K562 (cell line): Measurements from ENCODE around the gene JAKMIP1. TPM values are rescaled to one million over a fixed set of nuclear protein-coding genes. Genes with fewer than 3 reads are reported as not detected.
A peak's percentile ranks its signal among the peaks of the same experiment; 100 is the strongest.

Experiments
- ATAC-seq: fragments of 200-7000 bp; cut with Tn5 transposase; 3 replicates; pipeline ENCODE4 v1.9.1; 2020; ENCODE audit warnings: moderate library complexity
- BruUV-seq: library from RNA; stranded (reverse); fragments of 400-500 nt; replicated peaks from 2 replicates; lab custom pipeline; 2021; lab: Mats Ljungman, UMichigan
- CTCF ChIA-PET: fragments of 300-600 bp; formaldehyde crosslinking; extraction: SDS; loops from one replicate; lab custom pipeline; 2021; ENCODE audit warnings: low intra/inter-chr PET ratio; lab: Yijun Ruan, JAX
- POLR2A ChIA-PET: fragments of 300-600, 350-650 bp; sonication (Branson Sonifier 250); formaldehyde crosslinking; extraction: SDS; loops from one replicate; lab custom pipeline; 2021; ENCODE audit warnings: antibody characterized with exemption, inconsistent platforms; lab: Yijun Ruan, JAX
- DNase-seq, 4 experiments: peaks; one replicate each; pipeline versions ENCODE4 v3.0.0 to v3.0.0-alpha.2; 2011 to 2018; ENCODE audit warnings: low spot score in 3 of 4, mixed read lengths in 3 of 4; ENCODE audit errors: extremely low read depth in 1 of 4
- FAIRE-seq: peaks from 2 replicates; lab custom pipeline; 2011; peaks lifted over from hg19 to GRCh38; lab: Jason Lieb, UNC
- H2AFZ ChIP-seq: 2 replicates; pipeline ENCODE4 v1.6.0; 2011; ENCODE audit warnings: low read depth, low read length, control low read depth, inconsistent platforms
- H3K27ac ChIP-seq: fragments of 200-600 bp; 3 replicates; pipeline ENCODE4 v1.8.0; 2011; ENCODE audit warnings: low read depth, mild to moderate bottlenecking, control low read depth, inconsistent platforms, low read length, moderate library complexity, mixed read lengths; ENCODE audit errors: extremely low read depth
- H3K27me3 ChIP-seq, 2 experiments: fragments of 300-600 bp in 1 of 2; 2 replicates in 1 of 2; 3 replicates in 1 of 2; pipeline versions ENCODE4 v1.6.0 to v1.8.0; 2011; ENCODE audit warnings: inconsistent platforms in 2 of 2, low read length in 2 of 2, mild to moderate bottlenecking in 1 of 2, mixed read lengths in 1 of 2, moderate library complexity in 1 of 2; ENCODE audit not compliant: control insufficient read depth in 2 of 2, insufficient read depth in 2 of 2
- H3K36me3 ChIP-seq: fragments of 300-600 bp; 3 replicates; pipeline ENCODE4 v1.8.0; 2011; ENCODE audit warnings: mild to moderate bottlenecking, low read length, inconsistent platforms; ENCODE audit not compliant: control insufficient read depth, insufficient read depth
- H3K4me1 ChIP-seq, 2 experiments: fragments of 200-600 bp in 1 of 2; replicated peaks in 1 of 2; 2 replicates in 1 of 2; 3 replicates in 1 of 2; pipeline versions ENCODE4 v1.5.1 to v1.8.0; 2011; ENCODE audit warnings: inconsistent platforms in 2 of 2, low read length in 2 of 2, mild to moderate bottlenecking in 1 of 2, mixed read lengths in 1 of 2, moderate library complexity in 1 of 2; ENCODE audit not compliant: control insufficient read depth in 2 of 2, insufficient read depth in 2 of 2
- H3K4me2 ChIP-seq: 2 replicates; pipeline ENCODE4 v1.6.1; 2011; ENCODE audit warnings: low read length, control low read depth, inconsistent platforms, mixed read lengths; ENCODE audit not compliant: insufficient read depth
- H3K4me3 ChIP-seq: fragments of 200-600 bp; sonication (generic), shearing (Covaris generic); 2 replicates; pipeline ENCODE4 v1.5.1; 2016; ENCODE audit warnings: control low read depth, inconsistent platforms
- H3K79me2 ChIP-seq: fragments of 200-600 bp; 3 replicates; pipeline ENCODE4 v1.8.0; 2011; ENCODE audit warnings: low read length, inconsistent platforms; ENCODE audit not compliant: control insufficient read depth, insufficient read depth
- H3K9ac ChIP-seq, 2 experiments: 2 replicates each; pipeline versions ENCODE4 v1.6.0 to v1.6.1; 2011; ENCODE audit warnings: low read depth in 2 of 2, low read length in 2 of 2, control low read depth in 1 of 2, inconsistent platforms in 1 of 2, mild to moderate bottlenecking in 1 of 2, mixed read lengths in 1 of 2; ENCODE audit not compliant: insufficient read depth in 1 of 2
- H3K9me1 ChIP-seq: one replicate; pipeline ENCODE4 v1.6.0; 2011; ENCODE audit warnings: inconsistent platforms, mild to moderate bottlenecking, low read length, moderate library complexity; ENCODE audit not compliant: control insufficient read depth, insufficient read depth
- H3K9me3 ChIP-seq: replicated peaks from 2 replicates; pipeline ENCODE4 v1.5.1; 2011; ENCODE audit warnings: low read depth, low read length, inconsistent platforms; ENCODE audit not compliant: control insufficient read depth, insufficient read depth
- H4K20me1 ChIP-seq: replicated peaks from 2 replicates; pipeline ENCODE4 v1.6.1; 2011; ENCODE audit warnings: low read length, inconsistent platforms, mixed read lengths; ENCODE audit not compliant: control insufficient read depth, insufficient read depth
- NFIC ChIP-seq: fragments of 450-650 bp; IDR thresholded peaks from 2 replicates; pipeline ENCODE4 v1.6.1; 2017; ENCODE audit warnings: mild to moderate bottlenecking, inconsistent platforms
- POLR2AphosphoS5 ChIP-seq: IDR thresholded peaks from 2 replicates; pipeline ENCODE4 v1.6.1; 2011; ENCODE audit warnings: mild to moderate bottlenecking, low read depth, low read length, moderate library complexity; ENCODE audit not compliant: control insufficient read depth, insufficient read depth
- RBM15 ChIP-seq: fragments of 200-400 bp; formaldehyde crosslinking; IDR thresholded peaks from 2 replicates; pipeline ENCODE4 v1.6.1; 2018; ENCODE audit warnings: mild to moderate bottlenecking, low read length, moderate library complexity; ENCODE audit not compliant: insufficient read depth
- TBL1XR1 ChIP-seq, 2 experiments: IDR thresholded peaks; 2 replicates each; pipeline ENCODE4 v1.6.1; 2012; ENCODE audit warnings: improper control_type of control experiment in 2 of 2, low read length in 2 of 2, mild to moderate bottlenecking in 1 of 2
- WGBS: fragments of 100-300 bp; shearing (Covaris generic); methylation state at CpG from one replicate; pipeline ENCODE4 v1.1.6; 2016; ENCODE audit warnings: low coverage, mixed read lengths; ENCODE audit not compliant: insufficient coverage; ENCODE audit errors: missing lambda C conversion rate; 5-methylcytosine and 5-hydroxymethylcytosine counted together
- in situ Hi-C: fragments of 300-500 bp; cut with MboI; formaldehyde crosslinking; loops from 4 replicates; pipeline ENCODE4 v1.15.0; 2018; ENCODE audit warnings: inconsistent platforms, mixed read lengths
- intact Hi-C: fragments of 100-400 bp; cut with micrococcal nuclease; formaldehyde crosslinking; loops from 2 replicates; pipeline ENCODE4 v1.14.2; 2022
- polyA plus RNA-seq, 8 experiments: library from polyadenylated mRNA; depleted of rRNA in 4 of 8; stranded (reverse) in 5 of 8; unstranded in 3 of 8; fragments of >200 nt; fragmentation: Nextera tagmentation in 2 of 8; fragmentation: Illumina TruSeq in 1 of 8; extraction: Ambion mirVana in 2 of 8; extraction: Trizol in 1 of 8; gene quantifications; 2 replicates each; pipeline versions ENCODE4 v1.2.1 to v1.2.3, GENCODE V29; 2011 to 2014; ENCODE audit warnings: inconsistent platforms in 1 of 8, missing spikeins in 1 of 8
- total RNA-seq, 7 experiments: library from RNA; depleted of rRNA in 6 of 7; stranded (reverse); fragments of >200 nt in 6 of 7; fragmentation: Illumina TruSeq in 2 of 7; extraction: Trizol in 2 of 7; gene quantifications; 2 replicates each; pipeline versions ENCODE4 v1.2.1 to v1.2.3, GENCODE V29; 2011 to 2021; ENCODE audit warnings: low replicate concordance in 1 of 7

JAKMIP1 gene
- total and polyA plus RNA-seq, 9 of the 15 experiments (the other 6 are each of a cell fraction or from before 2014, with no cell fraction given), result not detected

DNA sequence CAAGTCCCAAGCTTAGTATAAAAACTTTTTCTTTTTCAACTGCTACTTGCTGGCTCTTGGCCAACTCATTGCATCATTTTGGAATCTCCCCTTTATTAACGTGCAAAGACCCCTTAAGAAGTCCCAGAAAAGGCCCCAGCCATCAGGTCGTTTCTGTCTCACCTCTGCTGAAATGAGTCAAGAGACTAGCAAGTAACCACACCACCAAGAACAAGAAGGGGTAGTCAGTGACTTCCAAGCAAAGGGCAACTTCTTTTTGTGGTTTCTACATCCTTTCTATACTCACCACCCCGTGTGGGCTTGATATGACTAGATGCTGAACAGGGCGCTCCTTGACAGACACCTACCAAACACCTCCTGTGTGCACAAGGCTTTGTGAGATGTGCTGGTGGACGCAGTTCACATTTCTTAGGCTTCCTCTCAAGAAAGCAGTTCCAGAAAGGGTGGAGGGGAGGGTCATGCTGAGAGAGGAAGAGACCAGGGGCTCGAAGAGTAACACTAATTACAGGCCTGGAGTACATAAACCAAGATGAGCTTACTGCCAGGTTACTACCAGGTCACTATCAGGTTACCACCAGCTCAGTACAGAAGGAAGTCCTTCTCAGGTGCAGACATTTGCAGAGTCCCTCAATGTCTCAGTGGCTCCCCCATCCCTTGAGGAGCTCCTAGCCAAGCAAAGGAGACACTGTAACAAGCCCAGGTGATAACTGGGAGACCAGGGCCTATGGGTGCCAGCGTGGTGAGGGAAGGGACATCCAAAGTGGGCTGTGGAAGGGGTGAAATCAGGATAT is 19.3 kb downstream of the JAKMIP1 start:
- intact Hi-C loops, result no loop called here
- Histone ChIP-seq H3K27me3 (no peaks in the 10 kb centered on the region; a peak in 1 of 5 replicates), H2AFZ (no peak overlapping the region), H3K4me2 (no peak overlapping the region), H3K9ac (no peak overlapping the region), H3K4me3 (no peak overlapping the region), H3K36me3 (no peaks in the 10 kb centered on the region), H3K4me1 (no peaks in the 10 kb centered on the region), H3K27ac (no peak overlapping the region), H3K9me3 (no peaks in the 10 kb centered on the region), H3K79me2 (no peaks in the 10 kb centered on the region), H3K9me1 (no peaks in the 10 kb centered on the region), H4K20me1 (no peaks in the 10 kb centered on the region)
- ChIA-PET POLR2A (no interaction called here), CTCF (no interaction called here)
- in situ Hi-C loops, result no loop called here
- ATAC-seq, result no peak
- no peak for DNase-seq
- FAIRE-seq, result no peak
- BruUV-seq, result no TSS peak
- TF ChIP-seq NFIC, result peak; percentile 61; the same call in 1 of the 2 replicates
- TF ChIP-seq TBL1XR1 (IDR thresholded peaks at IDR 0.05; ENCODE audit: low read length in 2 of 2), result no peak
- no peak for TF ChIP-seq POLR2AphosphoS5
- WGBS, result 0% methylated on average over 7 of the region's 7 CpGs

DNA sequence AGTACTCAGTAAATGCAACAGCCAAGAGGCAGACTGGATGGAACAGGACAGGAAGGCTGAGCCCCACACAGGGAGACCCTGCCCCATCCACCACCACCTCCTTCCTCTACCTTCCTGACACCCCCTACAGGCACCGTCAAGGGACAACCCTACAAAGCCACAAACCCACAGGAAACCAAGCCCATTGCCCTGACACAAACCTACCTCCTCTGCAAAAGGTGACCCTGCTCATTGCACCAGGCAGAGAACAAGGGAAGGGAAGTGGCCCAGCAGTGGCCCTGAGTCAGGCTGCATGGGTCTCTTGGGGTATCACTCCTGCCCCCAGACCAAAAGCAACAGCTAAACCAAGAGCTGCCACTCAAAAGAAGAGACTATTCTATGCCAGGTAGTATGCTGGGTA is 21.0 kb downstream of the JAKMIP1 start:
- POLR2A ChIA-PET, result no interaction called here
- Histone ChIP-seq H3K27me3 (no peaks in the 10 kb centered on the region; a peak in 1 of 5 replicates), H3K4me1 (no peaks in the 10 kb centered on the region), H3K27ac (no peak overlapping the region), H3K9ac (no peak overlapping the region), H3K36me3 (no peaks in the 10 kb centered on the region), H2AFZ (no peak overlapping the region), H3K4me3 (no peak overlapping the region), H3K9me1 (no peaks in the 10 kb centered on the region), H4K20me1 (no peaks in the 10 kb centered on the region), H3K9me3 (no peaks in the 10 kb centered on the region), H3K4me2 (no peak overlapping the region), H3K79me2 (no peaks in the 10 kb centered on the region)
- in situ Hi-C loops (no loop called here), intact Hi-C loops (no loop called here)
- CTCF ChIA-PET, result no interaction called here
- FAIRE-seq, result no peak
- 0% methylated on average over 1 of the region's 1 CpG for WGBS
- BruUV-seq, result no TSS peak
- ATAC-seq, result no peak
- DNase-seq, result no peak
- no peak for TF ChIP-seq RBM15
- TF ChIP-seq, all 486 proteins: peak for 0
